K562 (cell line): Measurements from ENCODE around the gene RASIP1. TPM values are rescaled to one million over a fixed set of nuclear protein-coding genes. Genes with fewer than 3 reads are reported as not detected.
A peak's percentile ranks its signal among the peaks of the same experiment; 100 is the strongest.

Experiments
- HDAC6 ChIP-seq: IDR thresholded peaks from 2 replicates; pipeline ENCODE4 v1.6.1; 2012; ENCODE audit warnings: low read depth, mild to moderate bottlenecking, control low read depth, inconsistent platforms, low read length, moderate library complexity
- JUN ChIP-seq, 2 experiments: sonication (generic) in 1 of 2; formaldehyde crosslinking in 1 of 2; IDR thresholded peaks; 2 replicates each; pipeline versions ENCODE4 v1.6.1 to v1.8.0; 2012 to 2022; ENCODE audit warnings: borderline replicate concordance in 2 of 2, mild to moderate bottlenecking in 2 of 2, improper control_type of control experiment in 1 of 2, low read depth in 1 of 2, low read length in 1 of 2, missing genetic modification reagents in 1 of 2
- MAFG ChIP-seq: fragments of 450-650 bp; conservative IDR thresholded peaks from 2 replicates; pipeline ENCODE4 v1.6.1; 2016; ENCODE audit warnings: missing genetic modification characterization, missing compliant biosample characterization
- MXI1 ChIP-seq: IDR thresholded peaks from 2 replicates; pipeline ENCODE4 v1.6.1; 2011; ENCODE audit warnings: low read depth, mild to moderate bottlenecking, improper control_type of control experiment, low read length
- POLR2AphosphoS2 ChIP-seq: IDR thresholded peaks from 2 replicates; pipeline ENCODE4 v1.6.1; 2012; ENCODE audit warnings: low read length, improper control_type of control experiment
- RBM25 ChIP-seq: fragments of 200-400 bp; formaldehyde crosslinking; IDR thresholded peaks from 2 replicates; pipeline ENCODE4 v1.6.1; 2018; ENCODE audit warnings: low read length, low read depth, moderate library complexity; ENCODE audit not compliant: severe bottlenecking
- SMARCB1 ChIP-seq: IDR thresholded peaks from 2 replicates; pipeline ENCODE4 v1.6.1; 2011; ENCODE audit warnings: improper control_type of control experiment, low read depth; ENCODE audit not compliant: insufficient read length
- TSC22D4 ChIP-seq: fragments of 450-650 bp; IDR thresholded peaks from 2 replicates; pipeline ENCODE4 v1.6.1; 2016; ENCODE audit warnings: missing genetic modification characterization, missing biosample characterization, control low read depth
- ZKSCAN3 ChIP-seq: fragments of 250-450 bp; sonication (Bioruptor Pico); IDR thresholded peaks from 2 replicates; pipeline ENCODE4 v1.4.0; 2020
- ZNF740 ChIP-seq, 3 experiments: fragments of 200-800 bp in 1 of 3; sonication (Bioruptor generic) in 1 of 3; sonication (generic) in 1 of 3; formaldehyde crosslinking in 1 of 3; IDR thresholded peaks; 2 replicates each; pipeline versions ENCODE4 v1.6.1 to v1.8.0; 2016 to 2022; ENCODE audit warnings: mild to moderate bottlenecking in 2 of 3, missing compliant biosample characterization in 2 of 3, missing genetic modification characterization in 2 of 3, missing genetic modification reagents in 1 of 3
- polyA plus RNA-seq, 8 experiments: library from polyadenylated mRNA; depleted of rRNA in 4 of 8; stranded (reverse) in 5 of 8; unstranded in 3 of 8; fragments of >200 nt; fragmentation: Nextera tagmentation in 2 of 8; fragmentation: Illumina TruSeq in 1 of 8; extraction: Ambion mirVana in 2 of 8; extraction: Trizol in 1 of 8; gene quantifications; 2 replicates each; pipeline versions ENCODE4 v1.2.1 to v1.2.3, GENCODE V29; 2011 to 2014; ENCODE audit warnings: inconsistent platforms in 1 of 8, missing spikeins in 1 of 8
- total RNA-seq, 7 experiments: library from RNA; depleted of rRNA in 6 of 7; stranded (reverse); fragments of >200 nt in 6 of 7; fragmentation: Illumina TruSeq in 2 of 7; extraction: Trizol in 2 of 7; gene quantifications; 2 replicates each; pipeline versions ENCODE4 v1.2.1 to v1.2.3, GENCODE V29; 2011 to 2021; ENCODE audit warnings: low replicate concordance in 1 of 7
- TF ChIP-seq, protein P1 (sequence below): fragments of 450-650 bp; IDR thresholded peaks from 2 replicates; pipeline ENCODE4 v1.6.1; 2016; ENCODE audit warnings: low read depth
- TF ChIP-seq, protein P2 (sequence below), 2 experiments: fragments of 200-800 bp in 1 of 2; sonication (Bioruptor generic) in 1 of 2; sonication (generic) in 1 of 2; formaldehyde crosslinking in 1 of 2; IDR thresholded peaks in 1 of 2; conservative IDR thresholded peaks in 1 of 2; 2 replicates each; pipeline versions ENCODE4 v1.5.0 to v1.6.1; 2016 to 2020; ENCODE audit warnings: missing compliant biosample characterization in 1 of 2, missing genetic modification characterization in 1 of 2, missing genetic modification reagents in 1 of 2
- TF ChIP-seq, protein P3 (sequence below), 2 experiments: fragments of 450-650 bp in 1 of 2; sonication (generic) in 1 of 2; formaldehyde crosslinking; conservative IDR thresholded peaks; 2 replicates each; pipeline versions ENCODE4 v1.4.0 to v1.8.1; 2020 to 2022; ENCODE audit warnings: mild to moderate bottlenecking in 1 of 2, missing genetic modification reagents in 1 of 2

Gene RASIP1
- total and polyA plus RNA-seq, 9 of the 15 experiments (the other 6 are each of a cell fraction or from before 2014, with no cell fraction given): 0.20 to 4.7 (median 1.5) TPM

DNA sequence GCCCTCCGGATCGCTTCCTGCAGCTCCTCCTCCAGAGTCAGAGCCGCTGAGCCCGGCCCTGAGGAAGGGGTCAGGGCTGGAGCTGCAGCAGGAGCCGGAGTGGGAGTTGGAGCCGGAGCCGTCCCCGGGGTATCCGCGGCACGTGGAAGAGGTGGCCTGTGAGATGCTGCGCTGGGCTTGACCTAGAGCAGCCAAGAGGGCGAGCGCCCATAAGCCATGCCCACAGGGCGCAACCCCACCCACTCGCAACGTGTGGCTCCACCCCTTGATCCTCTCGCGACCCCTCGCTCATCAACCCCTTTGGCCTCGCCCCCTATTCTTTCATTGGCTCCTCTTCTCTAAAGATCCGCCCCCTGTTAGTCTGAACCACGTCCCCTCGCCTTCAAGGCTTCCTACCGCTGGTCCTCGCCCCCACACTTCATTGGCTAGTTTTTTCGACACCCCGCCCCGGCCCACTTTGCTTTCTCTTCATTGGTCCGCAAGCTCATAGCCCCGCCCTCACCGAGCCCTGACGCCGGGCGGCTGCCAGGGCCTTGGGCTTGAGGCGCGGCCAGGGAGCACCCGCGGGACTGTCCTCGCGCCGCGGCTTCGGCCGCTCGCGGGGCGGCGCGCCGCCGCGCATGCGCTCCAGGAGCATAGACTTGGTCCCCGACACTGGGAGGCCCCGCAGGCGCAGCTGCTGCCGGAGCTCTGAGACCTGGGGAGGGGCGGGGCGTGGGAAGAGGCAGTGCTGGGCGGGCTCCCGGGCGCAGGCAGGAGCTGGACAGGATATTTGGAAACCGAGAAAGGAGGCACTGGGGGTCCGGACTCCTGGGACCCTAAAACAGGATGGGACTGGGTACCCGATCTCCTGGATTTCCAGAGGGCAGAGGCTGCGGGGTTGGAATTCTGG, 26.3 kb downstream of the RASIP1 start (continued):
- TF ChIP-seq ZNF740 (CRISPR knock-in tag; IDR thresholded peaks at IDR 0.05) (no peak), ZNF740 (tag; IDR thresholded peaks at IDR 0.05) (no peak), MAFG (tag) (no peak), MXI1 (no peak), SMARCB1 (no peak), POLR2AphosphoS2 (no peak), HDAC6 (no peak), JUN (IDR thresholded peaks at IDR 0.05; ENCODE audit: borderline replicate concordance, low read depth, low read length) (0 out of 2 replicates have a peak, but pooled peaks have one; percentile 3), JUN (CRISPR knock-in tag; IDR thresholded peaks at IDR 0.05; ENCODE audit: borderline replicate concordance) (no peak), TSC22D4 (tag) (no peak), ZKSCAN3 (no peak), RBM25 (peak; percentile 62)
- TF ChIP-seq, protein P1, sequence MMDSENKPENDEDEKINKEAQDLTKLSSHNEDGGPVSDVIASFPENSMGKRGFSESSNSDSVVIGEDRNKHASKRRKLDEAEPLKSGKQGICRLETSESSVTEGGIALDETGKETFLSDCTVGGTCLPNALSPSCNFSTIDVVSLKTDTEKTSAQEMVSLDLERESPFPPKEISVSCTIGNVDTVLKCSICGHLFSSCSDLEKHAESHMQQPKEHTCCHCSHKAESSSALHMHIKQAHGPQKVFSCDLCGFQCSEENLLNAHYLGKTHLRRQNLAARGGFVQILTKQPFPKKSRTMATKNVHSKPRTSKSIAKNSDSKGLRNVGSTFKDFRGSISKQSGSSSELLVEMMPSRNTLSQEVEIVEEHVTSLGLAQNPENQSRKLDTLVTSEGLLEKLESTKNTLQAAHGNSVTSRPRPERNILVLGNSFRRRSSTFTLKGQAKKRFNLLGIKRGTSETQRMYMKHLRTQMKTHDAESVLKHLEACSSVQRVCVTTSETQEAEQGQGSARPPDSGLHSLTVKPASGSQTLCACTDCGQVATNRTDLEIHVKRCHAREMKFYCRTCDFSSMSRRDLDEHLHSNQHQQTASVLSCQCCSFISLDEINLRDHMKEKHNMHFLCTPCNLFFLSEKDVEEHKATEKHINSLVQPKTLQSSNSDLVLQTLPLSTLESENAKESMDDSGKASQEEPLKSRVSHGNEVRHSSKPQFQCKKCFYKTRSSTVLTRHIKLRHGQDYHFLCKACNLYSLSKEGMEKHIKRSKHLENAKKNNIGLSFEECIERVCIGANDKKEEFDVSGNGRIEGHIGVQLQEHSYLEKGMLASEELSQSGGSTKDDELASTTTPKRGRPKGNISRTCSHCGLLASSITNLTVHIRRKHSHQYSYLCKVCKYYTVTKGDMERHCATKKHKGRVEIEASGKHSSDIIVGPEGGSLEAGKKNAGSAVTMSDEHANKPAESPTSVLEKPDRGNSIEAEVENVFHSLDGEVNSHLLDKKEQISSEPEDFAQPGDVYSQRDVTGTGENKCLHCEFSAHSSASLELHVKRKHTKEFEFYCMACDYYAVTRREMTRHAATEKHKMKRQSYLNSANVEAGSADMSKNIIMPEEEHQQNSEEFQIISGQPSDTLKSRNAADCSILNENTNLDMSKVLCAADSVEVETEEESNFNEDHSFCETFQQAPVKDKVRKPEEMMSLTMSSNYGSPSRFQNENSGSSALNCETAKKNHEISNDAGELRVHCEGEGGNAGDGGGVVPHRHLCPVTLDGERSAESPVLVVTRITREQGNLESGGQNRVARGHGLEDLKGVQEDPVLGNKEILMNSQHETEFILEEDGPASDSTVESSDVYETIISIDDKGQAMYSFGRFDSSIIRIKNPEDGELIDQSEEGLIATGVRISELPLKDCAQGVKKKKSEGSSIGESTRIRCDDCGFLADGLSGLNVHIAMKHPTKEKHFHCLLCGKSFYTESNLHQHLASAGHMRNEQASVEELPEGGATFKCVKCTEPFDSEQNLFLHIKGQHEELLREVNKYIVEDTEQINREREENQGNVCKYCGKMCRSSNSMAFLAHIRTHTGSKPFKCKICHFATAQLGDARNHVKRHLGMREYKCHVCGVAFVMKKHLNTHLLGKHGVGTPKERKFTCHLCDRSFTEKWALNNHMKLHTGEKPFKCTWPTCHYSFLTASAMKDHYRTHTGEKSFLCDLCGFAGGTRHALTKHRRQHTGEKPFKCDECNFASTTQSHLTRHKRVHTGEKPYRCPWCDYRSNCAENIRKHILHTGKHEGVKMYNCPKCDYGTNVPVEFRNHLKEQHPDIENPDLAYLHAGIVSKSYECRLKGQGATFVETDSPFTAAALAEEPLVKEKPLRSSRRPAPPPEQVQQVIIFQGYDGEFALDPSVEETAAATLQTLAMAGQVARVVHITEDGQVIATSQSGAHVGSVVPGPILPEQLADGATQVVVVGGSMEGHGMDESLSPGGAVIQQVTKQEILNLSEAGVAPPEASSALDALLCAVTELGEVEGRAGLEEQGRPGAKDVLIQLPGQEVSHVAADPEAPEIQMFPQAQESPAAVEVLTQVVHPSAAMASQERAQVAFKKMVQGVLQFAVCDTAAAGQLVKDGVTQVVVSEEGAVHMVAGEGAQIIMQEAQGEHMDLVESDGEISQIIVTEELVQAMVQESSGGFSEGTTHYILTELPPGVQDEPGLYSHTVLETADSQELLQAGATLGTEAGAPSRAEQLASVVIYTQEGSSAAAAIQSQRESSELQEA: no peak
- TF ChIP-seq, protein P2, sequence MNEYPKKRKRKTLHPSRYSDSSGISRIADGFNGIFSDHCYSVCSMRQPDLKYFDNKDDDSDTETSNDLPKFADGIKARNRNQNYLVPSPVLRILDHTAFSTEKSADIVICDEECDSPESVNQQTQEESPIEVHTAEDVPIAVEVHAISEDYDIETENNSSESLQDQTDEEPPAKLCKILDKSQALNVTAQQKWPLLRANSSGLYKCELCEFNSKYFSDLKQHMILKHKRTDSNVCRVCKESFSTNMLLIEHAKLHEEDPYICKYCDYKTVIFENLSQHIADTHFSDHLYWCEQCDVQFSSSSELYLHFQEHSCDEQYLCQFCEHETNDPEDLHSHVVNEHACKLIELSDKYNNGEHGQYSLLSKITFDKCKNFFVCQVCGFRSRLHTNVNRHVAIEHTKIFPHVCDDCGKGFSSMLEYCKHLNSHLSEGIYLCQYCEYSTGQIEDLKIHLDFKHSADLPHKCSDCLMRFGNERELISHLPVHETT (CRISPR knock-in tag; conservative IDR thresholded peaks at IDR 0.05 in 1 of 2, IDR thresholded peaks at IDR 0.05 in 1 of 2): peak in 1 of 2 experiments; percentile 73; a peak in 1 of 4 replicates
- TF ChIP-seq, protein P3, sequence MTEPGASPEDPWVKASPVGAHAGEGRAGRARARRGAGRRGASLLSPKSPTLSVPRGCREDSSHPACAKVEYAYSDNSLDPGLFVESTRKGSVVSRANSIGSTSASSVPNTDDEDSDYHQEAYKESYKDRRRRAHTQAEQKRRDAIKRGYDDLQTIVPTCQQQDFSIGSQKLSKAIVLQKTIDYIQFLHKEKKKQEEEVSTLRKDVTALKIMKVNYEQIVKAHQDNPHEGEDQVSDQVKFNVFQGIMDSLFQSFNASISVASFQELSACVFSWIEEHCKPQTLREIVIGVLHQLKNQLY (CRISPR knock-in tag; conservative IDR thresholded peaks at IDR 0.05): no peak
